Activated gamma-delta T cell treated with anti-CD3 and anti-CD28 coated beads, Interleukin-2, amount 50 U/mL, for 16 hours (primary cell): ENCODE data around the gene BORCS5.
"Not testable (repeated sequence)": the region's sequence is repeated elsewhere in the genome, so short reads cannot be mapped to it uniquely, and the experiment has no call there.

Source experiments
- DNase-seq: peaks from one replicate; pipeline ENCODE4 v3.0.0-alpha.2; 2020; ENCODE audit warnings: low read depth

The BORCS5 gene

GRCh38 chr12:12466157-12466556, 109.3 kb downstream of the BORCS5 start:
- peak; percentile 28 for DNase-seq

- no peak for DNase-seq
Observed at GRCh38 chr12:12467264-12467663, 110.4 kb downstream of the BORCS5 start.

- DNase-seq = no peak
Observed at GRCh38 chr12:12467688-12468261, 110.9 kb downstream of the BORCS5 start.

- no peak for DNase-seq
Observed at GRCh38 chr12:12468575-12468974, 111.7 kb downstream of the BORCS5 start.

- DNase-seq = no peak
Observed at GRCh38 chr12:12469386-12469785, 112.5 kb downstream of the BORCS5 start.

- no peak for DNase-seq
Observed at GRCh38 chr12:12470751-12471306, 114.0 kb downstream of the BORCS5 start.

GRCh38 chr12:12471982-12472961, 115.4 kb downstream of the BORCS5 start:
- not testable (repeated sequence) for DNase-seq

- no peak for DNase-seq
Observed at GRCh38 chr12:12473223-12473622, 116.3 kb downstream of the BORCS5 start.

- no peak for DNase-seq
Observed at GRCh38 chr12:12474471-12474928, 117.6 kb downstream of the BORCS5 start.

- DNase-seq = no peak
Observed at GRCh38 chr12:12474931-12475795, 118.3 kb downstream of the BORCS5 start.

- DNase-seq = no peak
Observed at GRCh38 chr12:12476857-12477531, 120.1 kb downstream of the BORCS5 start.

GRCh38 chr12:12477532-12477890, 120.6 kb downstream of the BORCS5 start:
- DNase-seq = no peak

GRCh38 chr12:12480074-12480473, 123.2 kb downstream of the BORCS5 start:
- no peak for DNase-seq

- DNase-seq = no peak
Observed at GRCh38 chr12:12481631-12482030, 124.8 kb downstream of the BORCS5 start.

GRCh38 chr12:12482150-12482761, 125.4 kb downstream of the BORCS5 start:
- no peak for DNase-seq

GRCh38 chr12:12482959-12483358, 126.1 kb downstream of the BORCS5 start:
- no peak for DNase-seq

- DNase-seq = no peak
Observed at GRCh38 chr12:12483438-12483837, 126.6 kb downstream of the BORCS5 start.

GRCh38 chr12:12486661-12487240, 129.9 kb downstream of the BORCS5 start:
- DNase-seq = no peak

- DNase-seq = no peak
Observed at GRCh38 chr12:12487490-12487889, 130.6 kb downstream of the BORCS5 start.

- DNase-seq = no peak
Observed at GRCh38 chr12:12488296-12488695, 131.4 kb downstream of the BORCS5 start.
